Heart left ventricle (tissue), 16 donors: ENCODE data around the gene TMIGD2. TPM values are rescaled to one million over a fixed set of nuclear protein-coding genes. Genes with fewer than 3 reads are reported as not detected.
"Not testable (repeated sequence)": the region's sequence is repeated elsewhere in the genome, so short reads cannot be mapped to it uniquely, and the experiment has no call there.

ENCODE experiments used
- ATAC-seq, 4 donors: fragments of 200-7000 bp; cut with Tn5 transposase; one replicate each; pipeline ENCODE4 v1.9.1; 2020 to 2022; ENCODE audit warnings: moderate library complexity in 4 of 4, mild to moderate bottlenecking in 3 of 4, moderate number of reproducible peaks in 1 of 4
- DNase-seq, 5 donors: peaks; one replicate each; pipeline ENCODE4 v3.0.0-alpha.2; 2020
- H3K27ac ChIP-seq, 12 donors: fragments of 200-600 bp; sonication (generic) in 4 of 12; one replicate each; pipeline versions ENCODE4 v1.5.0 to v1.8.0; 2016 to 2022; ENCODE audit warnings: mild to moderate bottlenecking in 2 of 12
- H3K27me3 ChIP-seq, 9 donors: fragments of 200-600 bp; sonication (generic) in 2 of 9; one replicate each; pipeline versions ENCODE4 v1.5.1 to v1.8.0; 2016 to 2022; ENCODE audit warnings: mild to moderate bottlenecking in 3 of 9
- H3K36me3 ChIP-seq, 9 donors: fragments of 200-600 bp; sonication (generic) in 2 of 9; one replicate each; pipeline versions ENCODE4 v1.5.0 to v1.8.0; 2018 to 2022; ENCODE audit warnings: mild to moderate bottlenecking in 2 of 9
- H3K4me1 ChIP-seq, 12 donors: fragments of 200-600 bp; sonication (generic) in 4 of 12; one replicate each; pipeline versions ENCODE4 v1.5.0 to v1.8.0; 2016 to 2022; ENCODE audit warnings: mild to moderate bottlenecking in 3 of 12
- H3K4me3 ChIP-seq, 12 donors: fragments of 200-600 bp; sonication (generic) in 4 of 12; one replicate each; pipeline versions ENCODE4 v1.5.0 to v1.8.0; 2017 to 2022; ENCODE audit warnings: mild to moderate bottlenecking in 9 of 12, moderate library complexity in 4 of 12
- H3K9me3 ChIP-seq, 12 donors: fragments of 200-600 bp; sonication (generic) in 4 of 12; one replicate each; pipeline versions ENCODE4 v1.5.0 to v1.8.0; 2016 to 2022; ENCODE audit warnings: mild to moderate bottlenecking in 1 of 12
- CTCF ChIP-seq, 12 donors: fragments of 200-600 bp; sonication (generic) in 4 of 12; IDR thresholded peaks; one replicate each; pipeline versions ENCODE4 v1.5.0 to v1.8.0; 2018 to 2022; ENCODE audit warnings: antibody characterized with exemption in 12 of 12, mild to moderate bottlenecking in 5 of 12
- POLR2A ChIP-seq, 2 donors: fragments of 450-650 bp; IDR thresholded peaks; one replicate each; pipeline ENCODE4 v1.6.1; 2017; ENCODE audit warnings: antibody characterized with exemption in 2 of 2, mild to moderate bottlenecking in 2 of 2, moderate library complexity in 2 of 2
- WGBS, 4 donors: extraction: QIAGEN DNeasy Blood & Tissue Kit in 2 of 4; methylation state at CpG; one replicate each; pipeline versions ENCODE4 v1.1.5 to v1.1.7; 2013 to 2018; 5-methylcytosine and 5-hydroxymethylcytosine counted together
- intact Hi-C, 10 donors: fragments of 100-400 bp; cut with DNase I; formaldehyde crosslinking; loops; one replicate each; pipeline versions ENCODE4 v1.11.1 to v1.14.2; 2022
- long read RNA-seq, 3 donors: library from polyadenylated mRNA; unstranded; transcript quantifications; one replicate each; pipeline ENCODE4 v2.0.0, GENCODE V29; 2020 to 2021
- polyA plus RNA-seq, 2 donors: library from polyadenylated mRNA; stranded (reverse); fragments of 200-250 nt; gene quantifications; one replicate each; pipeline ENCODE4 v1.2.3, GENCODE V29; 2013
- total RNA-seq, 9 donors: library from RNA; depleted of rRNA in 2 of 9; stranded (reverse); fragments of >200 nt in 2 of 9; fragmentation: NEBNext Ultra II Directional in 3 of 9; extraction: Animal tissue kit (Norgen Biotek cat#: 25700) in 3 of 9; gene quantifications; one replicate each; pipeline versions ENCODE4 v1.1.0 to v1.2.4, GENCODE V29; 2016 to 2023
- donor health status: ischemic (EF 13 %, LVEDD 7.1; RV severe dilation, severe dysfunction).
- donor health status: healthy with polysubstance abuse.
- donor health status: DM: no; HTN: yes; CAD: no.
- donor health status: DM: no; HTN: no; CAD: no.
- donor health status: ischemic (EF 25% LVEDD 6.9; RV normal size, moderate dysfunction).
- donor health status: ischemic (EF 25% LVEDD 5.7; RV mildly dilated, moderate dysfunction).
- donor health status: healthy.
- donor health status: DM: yes; HTN: yes; CAD: no.
- donor health status: ischemic (EF 35%, LVEDD 5.7; RV mildly dilated, moderate dysfunction).
- donor health status: nonischemic (EF 11% LVEDD 7.7; RV severe dilation, severe dysfunction).
- donor health status: DM: yes; HTN: yes; CAD: no.
- donor health status: PGD.
- donor health status: ischemic (EF 29% LVEDD 5.4; RV normal size, mild dysfunction).
- donor health status: nonischemic (EF 23%, LVEDD 6.1; RV moderate dilation, normal function).

The TMIGD2 gene, protein sequence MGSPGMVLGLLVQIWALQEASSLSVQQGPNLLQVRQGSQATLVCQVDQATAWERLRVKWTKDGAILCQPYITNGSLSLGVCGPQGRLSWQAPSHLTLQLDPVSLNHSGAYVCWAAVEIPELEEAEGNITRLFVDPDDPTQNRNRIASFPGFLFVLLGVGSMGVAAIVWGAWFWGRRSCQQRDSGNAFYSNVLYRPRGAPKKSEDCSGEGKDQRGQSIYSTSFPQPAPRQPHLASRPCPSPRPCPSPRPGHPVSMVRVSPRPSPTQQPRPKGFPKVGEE
- total RNA-seq: under 1 TPM in 3 of 9 donors, not detected in 6; 0.20 to 0.67 (median 0.30) TPM
- polyA plus RNA-seq: under 1 TPM in 1 of 2 donors, not detected in 1; 0.06 TPM
- long read RNA-seq, donor 1: 0 reads
- long read RNA-seq, donor 2: 0 reads
- long read RNA-seq, donor 3: 0 reads

DNA sequence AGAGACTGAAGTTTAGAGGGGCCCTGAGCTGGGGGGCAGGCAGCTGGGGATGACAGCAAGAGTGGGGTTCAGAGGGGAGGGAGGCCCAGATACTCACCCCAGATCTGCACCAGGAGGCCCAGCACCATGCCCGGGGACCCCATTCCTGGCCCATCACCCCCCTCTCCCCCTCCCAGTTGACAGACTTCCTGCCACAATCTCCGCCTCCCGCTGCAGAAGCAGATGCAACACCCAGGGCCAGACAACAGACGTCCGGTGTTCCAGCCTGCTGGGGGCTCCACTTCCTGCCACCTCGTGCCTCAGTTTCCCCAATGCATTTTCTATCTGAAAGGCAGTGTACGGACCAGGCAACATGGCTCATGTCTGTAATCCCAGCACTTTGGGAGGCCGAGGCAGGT, at the start of gene TMIGD2:
TSS of gene TMIGD2 (minus strand) at position 147 of the 398 bp plus-strand sequence. CDS start at position 143, 4 bp downstream.
- intact Hi-C loops: no loop called here
- H3K9me3 ChIP-seq: no peaks in the 10 kb centered on the region
- ATAC-seq (no peak), DNase-seq (no peak)
- H3K27ac ChIP-seq: no peak within 1 kb of the TSS
- no peaks in the 10 kb centered on the region for H3K36me3 ChIP-seq
- no peak for TF ChIP-seq CTCF (IDR thresholded peaks at IDR 0.05)
- no peak for TF ChIP-seq POLR2A (IDR thresholded peaks at IDR 0.05)
- no peak within 1 kb of the TSS for H3K4me3 ChIP-seq
- peaks cover 0 to 20% (median 10%) of the 10 kb centered on the region in 9 donors for H3K27me3 ChIP-seq
- 49 to 54% (median 52%) methylated on average over 6 to 8 of the region's 8 CpGs for WGBS, 4 donors
- H3K4me1 ChIP-seq: peaks cover 0 to 6% (median 0%) of the 10 kb centered on the region in 12 donors

DNA sequence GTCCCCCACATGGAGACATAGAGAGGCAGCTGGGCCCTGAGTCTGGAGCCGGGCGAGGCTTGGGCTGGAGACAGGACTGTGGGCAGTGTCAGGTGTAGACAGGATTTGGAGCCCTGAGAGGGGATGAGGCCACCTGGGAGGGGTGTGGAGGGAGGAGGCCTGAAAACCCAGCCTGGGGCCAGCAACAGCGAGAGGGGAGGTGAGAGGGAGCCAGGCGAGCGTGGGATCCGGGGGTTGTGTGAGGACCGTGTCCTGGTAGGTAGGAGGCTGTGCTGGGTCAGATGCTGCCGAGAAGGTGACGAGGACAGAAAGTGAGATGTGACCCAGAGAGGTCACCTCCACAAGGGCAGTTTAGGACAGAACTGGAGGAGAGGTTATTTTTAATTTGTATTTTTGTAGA, 48.5 kb upstream of the TMIGD2 start:
- H3K27ac ChIP-seq: no peak overlapping the region
- TF ChIP-seq CTCF (IDR thresholded peaks at IDR 0.05): no peak
- TF ChIP-seq POLR2A (IDR thresholded peaks at IDR 0.05): no peak
- no peaks in the 10 kb centered on the region for H3K27me3 ChIP-seq
- WGBS, 4 donors: 92 to 94% (median 92%) methylated on average over 9 of the region's 9 CpGs
- intact Hi-C loops: loop anchor here in 8 of 10 donors (5.0 to 10.0 kb wide), 2 partner anchors 83 to 86 kb away; no protein-coding TSS in a partner anchor
- no peak overlapping the region for H3K4me3 ChIP-seq
- no peaks in the 10 kb centered on the region for H3K9me3 ChIP-seq
- peaks cover 0 to 11% (median 0%) of the 10 kb centered on the region in 12 donors for H3K4me1 ChIP-seq
- no peak for DNase-seq
- ATAC-seq: no peak
- H3K36me3 ChIP-seq: peaks cover 0 to 18% (median 9%) of the 10 kb centered on the region in 9 donors

GRCh38 chr19:4350111-4350510, 47.9 kb upstream of the TMIGD2 start:
- DNase-seq (no peak), ATAC-seq (no peak)
- H3K4me3 ChIP-seq: no peak overlapping the region
- H3K27me3 ChIP-seq: no peaks in the 10 kb centered on the region
- intact Hi-C loops: loop anchor here in 8 of 10 donors (5.0 to 10.0 kb wide), 2 partner anchors 83 to 85 kb away; no protein-coding TSS in a partner anchor
- peaks cover 0 to 11% (median 0%) of the 10 kb centered on the region in 12 donors for H3K4me1 ChIP-seq
- H3K27ac ChIP-seq: no peak overlapping the region
- 81 to 98% (median 92%) methylated on average over 8 of the region's 8 CpGs for WGBS, 4 donors
- TF ChIP-seq CTCF (IDR thresholded peaks at IDR 0.05) (no peak), POLR2A (IDR thresholded peaks at IDR 0.05) (no peak)
- no peaks in the 10 kb centered on the region for H3K9me3 ChIP-seq
- H3K36me3 ChIP-seq: peaks cover 0 to 18% (median 9%) of the 10 kb centered on the region in 9 donors

- 91 to 95% (median 93%) methylated on average over 16 of the region's 16 CpGs for WGBS, 4 donors
- intact Hi-C loops, H3K9me3 ChIP-seq, H3K27ac ChIP-seq, DNase-seq, H3K4me3 ChIP-seq, ATAC-seq, H3K27me3 ChIP-seq: not testable (repeated sequence)
- Histone ChIP-seq H3K36me3 (peaks cover 0 to 18% (median 9%) of the 10 kb centered on the region in 9 donors), H3K4me1 (peaks cover 0 to 14% (median 3%) of the 10 kb centered on the region in 12 donors)
These were observed 47.0 kb upstream of the TMIGD2 start for GRCh38 chr19:4349225-4349624.
